Hepatocyte (in vitro differentiated cells): ENCODE results near the gene KNL1.

Source experiments
- EZH2 ChIP-seq: fragments of 200-600 bp; sonication (generic); IDR thresholded peaks from 2 replicates; pipeline ENCODE4 v1.6.1; 2016; ENCODE audit warnings: antibody characterized with exemption, mild to moderate bottlenecking, borderline replicate concordance
- EZH2phosphoT487 ChIP-seq: fragments of 200-600 bp; sonication (generic); IDR thresholded peaks from one replicate; pipeline ENCODE4 v1.6.1; 2018; ENCODE audit warnings: antibody characterized with exemption, mild to moderate bottlenecking, low read depth, moderate library complexity; ENCODE audit not compliant: unreplicated experiment, severe bottlenecking
- TF ChIP-seq, protein P1 (sequence below): fragments of 200-600 bp; sonication (generic); IDR thresholded peaks from 2 replicates; pipeline ENCODE4 v1.5.1; 2016; ENCODE audit warnings: antibody characterized with exemption, mild to moderate bottlenecking; ENCODE audit not compliant: poor library complexity

DNA sequence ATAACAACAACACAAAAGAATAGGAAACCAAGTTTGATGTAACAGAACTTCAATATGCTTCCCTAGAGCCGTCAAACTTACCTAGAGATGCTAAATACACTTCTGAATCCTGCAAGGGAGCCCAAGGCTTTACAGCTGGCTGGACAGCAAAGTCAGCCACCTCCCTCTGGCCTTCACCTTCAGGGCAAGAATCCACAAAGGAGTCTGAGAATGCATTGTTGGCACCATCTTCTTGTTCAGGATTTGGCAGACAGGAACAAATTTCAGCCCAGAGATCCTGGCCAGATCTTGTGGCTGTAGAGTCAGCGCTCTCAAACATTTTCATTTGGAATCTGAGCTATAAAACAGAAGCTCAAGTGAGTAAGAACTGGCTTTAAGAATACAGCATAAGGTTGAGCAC, 31.4 kb upstream of the KNL1 start:
- TF ChIP-seq, protein P1, sequence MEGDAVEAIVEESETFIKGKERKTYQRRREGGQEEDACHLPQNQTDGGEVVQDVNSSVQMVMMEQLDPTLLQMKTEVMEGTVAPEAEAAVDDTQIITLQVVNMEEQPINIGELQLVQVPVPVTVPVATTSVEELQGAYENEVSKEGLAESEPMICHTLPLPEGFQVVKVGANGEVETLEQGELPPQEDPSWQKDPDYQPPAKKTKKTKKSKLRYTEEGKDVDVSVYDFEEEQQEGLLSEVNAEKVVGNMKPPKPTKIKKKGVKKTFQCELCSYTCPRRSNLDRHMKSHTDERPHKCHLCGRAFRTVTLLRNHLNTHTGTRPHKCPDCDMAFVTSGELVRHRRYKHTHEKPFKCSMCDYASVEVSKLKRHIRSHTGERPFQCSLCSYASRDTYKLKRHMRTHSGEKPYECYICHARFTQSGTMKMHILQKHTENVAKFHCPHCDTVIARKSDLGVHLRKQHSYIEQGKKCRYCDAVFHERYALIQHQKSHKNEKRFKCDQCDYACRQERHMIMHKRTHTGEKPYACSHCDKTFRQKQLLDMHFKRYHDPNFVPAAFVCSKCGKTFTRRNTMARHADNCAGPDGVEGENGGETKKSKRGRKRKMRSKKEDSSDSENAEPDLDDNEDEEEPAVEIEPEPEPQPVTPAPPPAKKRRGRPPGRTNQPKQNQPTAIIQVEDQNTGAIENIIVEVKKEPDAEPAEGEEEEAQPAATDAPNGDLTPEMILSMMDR: no peak
- TF ChIP-seq EZH2: no peak
- no peak for TF ChIP-seq EZH2phosphoT487
